Measurements from ENCODE around the gene OBP2A.

OBP2A gene

DNA sequence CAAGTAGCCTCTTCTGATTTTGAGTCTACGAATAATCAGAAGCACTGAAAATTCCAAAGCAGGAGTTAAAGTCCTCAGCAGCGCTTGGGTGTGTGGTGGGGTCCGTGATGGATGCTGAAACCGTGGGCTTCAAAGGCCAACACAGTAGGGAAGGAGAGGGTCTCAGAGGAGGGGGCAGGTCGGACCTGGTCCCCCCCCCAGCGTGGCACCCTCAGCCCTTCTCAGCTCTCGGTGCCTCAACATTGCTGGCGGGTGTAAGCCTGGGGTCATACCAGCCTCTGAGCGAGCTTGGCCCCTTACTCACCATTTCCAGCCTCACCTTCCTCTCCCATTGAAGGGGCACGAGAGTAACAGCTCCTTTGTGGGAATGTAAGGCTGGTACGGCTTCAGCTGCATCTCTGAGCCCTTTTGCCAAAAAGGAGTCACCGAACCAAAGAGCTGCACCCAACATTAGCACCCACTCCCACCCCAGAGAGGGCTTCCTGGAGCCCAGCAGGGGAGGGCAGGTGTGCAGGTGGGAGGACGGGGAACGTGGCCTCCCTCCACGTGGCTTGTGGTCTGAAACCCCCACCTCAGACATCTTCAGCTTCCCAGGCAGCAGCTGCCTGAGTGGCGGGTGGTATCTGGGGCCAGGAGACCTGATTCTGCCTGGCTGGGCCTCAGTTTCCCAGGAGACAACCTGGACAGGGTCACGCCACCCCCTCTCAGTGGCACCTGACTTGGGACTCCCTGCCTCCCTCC is 31.4 kb upstream of the OBP2A start:
- Histone ChIP-seq H3K9ac (ENCODE audit: low read depth, low read length) (no peak overlapping the region), H3K4me3 (ENCODE audit: low read depth, low read length) (no peak overlapping the region), H3K9me3 (ENCODE audit: control insufficient read depth, insufficient read depth, low read length) (no peaks in the 10 kb centered on the region), H3K4me1 (ENCODE audit: control insufficient read depth, insufficient read depth, low read length) (no peaks in the 10 kb centered on the region), H3K36me3 (ENCODE audit: control insufficient read depth, insufficient read depth, low read length) (no peaks in the 10 kb centered on the region), H3K27me3 (ENCODE audit: control insufficient read depth, insufficient read depth, low read length) (no peaks in the 10 kb centered on the region)

DNA sequence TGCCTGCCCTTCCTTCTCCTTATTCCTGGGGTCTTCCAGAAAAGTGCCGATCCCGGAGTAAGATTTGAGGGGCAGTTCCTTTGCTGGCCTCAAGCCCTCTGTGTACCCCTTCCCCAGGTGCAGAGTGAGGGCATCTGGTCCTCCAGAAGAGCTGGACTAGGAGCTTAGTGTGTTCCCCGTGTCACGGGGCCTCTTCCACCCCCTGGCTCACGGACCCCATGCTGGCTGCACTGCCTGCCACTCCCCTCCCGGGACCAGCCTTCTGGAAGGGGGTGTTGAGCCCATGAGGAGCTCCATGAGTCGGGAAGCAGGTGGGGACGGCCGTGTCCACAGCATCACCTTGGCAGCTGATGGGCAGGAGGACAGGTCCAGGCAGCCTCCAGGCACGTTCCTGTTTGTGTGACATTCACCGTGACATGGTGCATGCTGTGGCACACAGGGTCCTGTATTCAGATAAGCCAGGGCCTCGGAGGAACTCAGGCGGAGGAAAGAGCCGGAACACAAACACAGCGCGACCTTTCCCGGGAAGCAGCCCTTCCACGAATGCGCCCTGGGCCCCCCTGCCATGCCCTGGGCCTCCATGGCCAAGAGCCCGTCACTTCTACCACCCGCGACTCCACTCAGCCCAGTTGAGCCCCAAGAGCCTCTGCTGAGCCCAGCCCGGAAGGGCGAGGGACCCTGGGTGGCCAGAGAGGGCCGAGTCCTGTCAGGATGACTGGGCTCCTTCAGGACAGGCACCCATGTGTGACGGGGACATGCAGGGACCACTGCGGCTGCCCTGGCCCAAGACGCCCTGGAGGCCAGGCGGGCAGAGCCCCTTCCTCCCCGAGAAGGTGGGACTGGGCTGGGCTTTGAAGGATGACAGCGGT is 30.6 kb upstream of the OBP2A start:
- Histone ChIP-seq H3K4me1 (ENCODE audit: control insufficient read depth, insufficient read depth, low read length) (no peaks in the 10 kb centered on the region), H3K9me3 (ENCODE audit: control insufficient read depth, insufficient read depth, low read length) (no peaks in the 10 kb centered on the region), H3K4me3 (ENCODE audit: low read depth, low read length) (no peak overlapping the region), H3K36me3 (ENCODE audit: control insufficient read depth, insufficient read depth, low read length) (no peaks in the 10 kb centered on the region), H3K27me3 (ENCODE audit: control insufficient read depth, insufficient read depth, low read length) (no peaks in the 10 kb centered on the region), H3K9ac (ENCODE audit: low read depth, low read length) (no peak overlapping the region)

DNA sequence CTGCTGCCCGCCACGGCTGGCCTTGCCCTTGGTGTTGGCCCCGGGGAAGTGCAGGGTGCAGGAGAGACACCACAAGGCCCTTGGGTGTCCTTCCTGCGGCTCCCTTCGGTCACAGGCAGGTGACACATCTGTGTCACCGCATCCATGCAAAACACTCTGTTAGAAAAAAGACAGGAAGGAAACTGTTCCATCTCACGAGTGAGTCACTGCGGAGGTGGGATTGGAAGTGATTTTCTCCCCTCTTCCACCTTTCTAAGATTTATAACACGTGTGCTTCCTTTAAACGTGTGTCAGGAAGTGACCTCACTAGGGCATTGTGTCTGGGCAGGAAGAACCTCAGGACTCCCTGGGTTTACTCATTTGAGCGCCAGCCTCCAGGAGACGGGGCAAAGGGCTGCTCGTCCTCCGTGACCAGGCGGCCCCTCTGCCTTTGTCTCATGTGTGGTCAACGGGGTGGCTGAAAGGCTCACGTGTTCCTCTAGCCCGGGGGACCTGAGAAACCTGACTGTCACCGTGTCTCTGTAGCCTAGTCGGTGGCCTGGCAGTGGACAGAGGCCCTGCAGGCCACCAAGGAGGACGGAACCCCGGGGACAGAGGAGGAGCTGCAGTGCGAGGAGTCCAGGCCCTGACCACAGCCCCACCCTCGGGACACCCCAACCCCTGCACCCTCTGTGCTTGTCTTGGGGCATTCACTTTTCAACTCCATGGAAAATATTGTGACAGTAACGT is 29.6 kb upstream of the OBP2A start:
- Histone ChIP-seq H3K4me3 (ENCODE audit: low read depth, low read length) (no peak overlapping the region), H3K36me3 (ENCODE audit: control insufficient read depth, insufficient read depth, low read length) (no peaks in the 10 kb centered on the region)

DNA sequence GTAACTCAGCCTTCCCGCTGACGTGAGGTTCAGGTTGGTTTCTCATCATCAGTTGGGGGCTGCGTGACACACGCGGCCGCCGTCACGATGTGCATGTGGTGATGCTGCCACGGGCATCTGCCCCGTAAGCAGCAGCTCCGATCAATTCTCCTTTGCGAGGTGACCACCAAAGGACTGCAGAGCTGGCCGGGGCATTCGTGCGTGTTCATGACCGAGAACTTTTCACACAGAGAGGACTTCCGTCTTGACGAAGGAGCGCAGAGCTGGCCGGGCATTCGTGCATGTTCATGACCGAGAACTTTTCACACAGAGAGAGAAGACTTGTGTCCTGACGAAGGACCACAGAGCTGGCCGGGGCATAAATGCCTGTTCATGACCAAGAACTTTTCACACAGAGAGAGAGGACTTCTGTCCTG is 28.5 kb upstream of the OBP2A start:
- no peak overlapping the region for H3K4me3 ChIP-seq (ENCODE audit: low read depth, low read length)
- no peaks in the 10 kb centered on the region for H3K36me3 ChIP-seq (ENCODE audit: control insufficient read depth, insufficient read depth, low read length)
- no peaks in the 10 kb centered on the region for H3K9me3 ChIP-seq (ENCODE audit: control insufficient read depth, insufficient read depth, low read length)
- H3K4me1 ChIP-seq (ENCODE audit: control insufficient read depth, insufficient read depth, low read length), result no peaks in the 10 kb centered on the region
- no peak overlapping the region for H3K9ac ChIP-seq (ENCODE audit: low read depth, low read length)
- H3K27me3 ChIP-seq (ENCODE audit: control insufficient read depth, insufficient read depth, low read length), result no peaks in the 10 kb centered on the region

More for the DNA sequence above, 29.6 kb upstream of the OBP2A start:
- H3K9ac ChIP-seq (ENCODE audit: low read depth, low read length), result no peak overlapping the region
- no peaks in the 10 kb centered on the region for H3K4me1 ChIP-seq (ENCODE audit: control insufficient read depth, insufficient read depth, low read length)
- no peaks in the 10 kb centered on the region for H3K9me3 ChIP-seq (ENCODE audit: control insufficient read depth, insufficient read depth, low read length)
- no peaks in the 10 kb centered on the region for H3K27me3 ChIP-seq (ENCODE audit: control insufficient read depth, insufficient read depth, low read length)

DNA sequence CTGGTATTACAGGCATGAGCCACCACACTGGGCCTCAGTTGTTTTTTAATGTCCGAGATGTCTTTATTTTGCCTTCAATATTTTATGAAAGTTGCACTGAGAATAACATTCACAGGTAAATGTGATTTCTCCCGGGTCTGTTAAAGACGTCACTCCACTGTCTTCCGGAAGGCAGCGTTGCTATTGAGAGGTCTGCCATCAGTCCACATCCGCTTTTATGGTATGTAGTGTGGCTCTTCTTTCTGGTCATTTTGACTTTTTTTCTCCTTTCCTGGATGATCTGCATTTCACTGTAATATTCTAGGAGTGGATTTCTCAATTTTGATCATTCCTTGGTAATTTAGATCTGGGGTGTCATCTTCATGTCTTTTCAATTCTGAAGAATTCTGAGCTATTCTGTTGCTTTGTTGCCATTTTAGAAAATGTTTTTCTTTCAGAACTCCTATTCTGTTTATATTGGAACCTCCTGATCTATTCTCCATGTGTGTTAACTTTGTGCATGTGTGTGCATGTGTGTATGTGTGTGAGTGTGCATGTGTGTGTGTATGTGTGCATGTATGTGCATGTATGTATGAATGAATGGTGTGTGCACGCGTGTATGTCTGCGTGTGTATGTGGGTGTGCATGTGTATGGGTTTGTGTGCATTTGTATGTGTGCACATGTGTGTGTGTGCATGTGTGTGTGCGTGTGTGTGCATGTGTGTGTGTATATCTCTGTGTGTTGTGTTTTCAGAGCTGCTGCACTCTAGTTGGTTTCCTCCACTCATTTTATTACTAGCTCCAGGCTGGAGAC is 26.6 kb upstream of the OBP2A start:
- H3K4me1 ChIP-seq (ENCODE audit: control insufficient read depth, insufficient read depth, low read length), result no peaks in the 10 kb centered on the region
- H3K9me3 ChIP-seq (ENCODE audit: control insufficient read depth, insufficient read depth, low read length), result no peaks in the 10 kb centered on the region
- H3K36me3 ChIP-seq (ENCODE audit: control insufficient read depth, insufficient read depth, low read length), result no peaks in the 10 kb centered on the region
- no peak overlapping the region for H3K9ac ChIP-seq (ENCODE audit: low read depth, low read length)
- no peak overlapping the region for H3K4me3 ChIP-seq (ENCODE audit: low read depth, low read length)
- H3K27me3 ChIP-seq (ENCODE audit: control insufficient read depth, insufficient read depth, low read length), result no peaks in the 10 kb centered on the region

DNA sequence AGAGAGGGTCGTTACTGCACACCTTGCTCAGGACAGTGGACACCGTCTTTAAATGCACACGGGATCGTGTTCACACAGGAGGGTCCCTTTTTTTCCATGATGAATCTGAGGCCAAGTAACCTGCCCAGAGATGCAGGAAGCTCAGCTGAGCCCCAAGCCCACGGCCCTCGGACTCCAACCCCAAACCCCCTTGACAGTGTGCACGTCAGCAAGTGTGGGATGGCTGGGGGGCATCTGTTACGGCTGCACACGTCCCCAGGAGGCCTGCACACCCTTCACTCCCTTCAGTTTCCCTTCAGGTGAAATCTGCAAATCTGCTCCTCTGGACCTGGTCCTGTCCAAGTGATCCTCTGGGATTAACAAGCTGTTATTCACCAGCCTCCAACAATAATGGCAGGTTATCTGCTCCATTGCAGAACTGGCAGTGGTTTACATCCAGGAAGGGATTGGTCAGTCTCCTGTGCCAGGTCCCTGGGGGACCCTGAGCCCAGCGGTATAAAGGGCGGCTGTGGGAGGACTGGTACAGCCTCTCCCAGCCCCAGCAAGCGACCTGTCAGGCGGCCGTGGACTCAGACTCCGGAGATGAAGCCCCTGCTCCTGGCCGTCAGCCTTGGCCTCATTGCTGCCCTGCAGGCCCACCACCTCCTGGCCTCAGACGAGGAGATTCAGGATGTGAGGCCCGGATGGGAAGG is 24.9 kb upstream of the OBP2A start, which contains the start of gene LCN1:
Gene LCN1, plus strand, starts transcription at position 525 of the 692 bp plus-strand sequence. Its CDS starts 58 bp downstream, at position 583.
- no peaks in the 10 kb centered on the region for H3K9me3 ChIP-seq (ENCODE audit: control insufficient read depth, insufficient read depth, low read length)
- no peak within 1 kb of the TSS for H3K9ac ChIP-seq (ENCODE audit: low read depth, low read length)
- no peaks in the 10 kb centered on the region for H3K4me1 ChIP-seq (ENCODE audit: control insufficient read depth, insufficient read depth, low read length)
- no peaks in the 10 kb centered on the region for H3K36me3 ChIP-seq (ENCODE audit: control insufficient read depth, insufficient read depth, low read length)
- H3K27me3 ChIP-seq (ENCODE audit: control insufficient read depth, insufficient read depth, low read length), result no peaks in the 10 kb centered on the region
- no peak within 1 kb of the TSS for H3K4me3 ChIP-seq (ENCODE audit: low read depth, low read length)

DNA sequence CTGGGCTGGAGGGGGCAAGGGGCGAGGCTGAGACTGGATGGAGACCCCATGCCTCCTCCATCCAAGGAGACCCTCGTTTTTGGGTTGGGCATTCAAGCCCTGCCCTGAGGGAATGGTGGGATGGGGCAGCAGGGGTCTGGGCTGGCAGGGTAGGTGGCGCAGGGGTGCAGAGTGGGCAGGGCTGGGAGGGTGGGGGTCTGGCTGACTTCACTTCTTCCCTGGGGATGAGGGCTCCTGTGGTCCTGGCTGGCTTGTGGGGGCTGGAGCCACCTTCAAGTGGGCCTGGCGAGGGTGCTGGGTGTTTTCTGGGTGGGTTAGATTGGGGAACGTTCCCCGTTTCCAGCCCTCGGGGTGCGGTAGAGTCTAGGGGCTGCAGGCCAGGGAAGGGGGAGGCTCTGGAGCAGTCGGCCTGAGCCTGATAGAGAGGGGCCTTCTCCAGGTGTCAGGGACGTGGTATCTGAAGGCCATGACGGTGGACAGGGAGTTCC is 24.3 kb upstream of the OBP2A start:
- no peaks in the 10 kb centered on the region for H3K9me3 ChIP-seq (ENCODE audit: control insufficient read depth, insufficient read depth, low read length)
- H3K4me3 ChIP-seq (ENCODE audit: low read depth, low read length), result no peak overlapping the region
- no peak overlapping the region for H3K9ac ChIP-seq (ENCODE audit: low read depth, low read length)
- H3K36me3 ChIP-seq (ENCODE audit: control insufficient read depth, insufficient read depth, low read length), result no peaks in the 10 kb centered on the region
- H3K27me3 ChIP-seq (ENCODE audit: control insufficient read depth, insufficient read depth, low read length), result no peaks in the 10 kb centered on the region
- H3K4me1 ChIP-seq (ENCODE audit: control insufficient read depth, insufficient read depth, low read length), result no peaks in the 10 kb centered on the region

DNA sequence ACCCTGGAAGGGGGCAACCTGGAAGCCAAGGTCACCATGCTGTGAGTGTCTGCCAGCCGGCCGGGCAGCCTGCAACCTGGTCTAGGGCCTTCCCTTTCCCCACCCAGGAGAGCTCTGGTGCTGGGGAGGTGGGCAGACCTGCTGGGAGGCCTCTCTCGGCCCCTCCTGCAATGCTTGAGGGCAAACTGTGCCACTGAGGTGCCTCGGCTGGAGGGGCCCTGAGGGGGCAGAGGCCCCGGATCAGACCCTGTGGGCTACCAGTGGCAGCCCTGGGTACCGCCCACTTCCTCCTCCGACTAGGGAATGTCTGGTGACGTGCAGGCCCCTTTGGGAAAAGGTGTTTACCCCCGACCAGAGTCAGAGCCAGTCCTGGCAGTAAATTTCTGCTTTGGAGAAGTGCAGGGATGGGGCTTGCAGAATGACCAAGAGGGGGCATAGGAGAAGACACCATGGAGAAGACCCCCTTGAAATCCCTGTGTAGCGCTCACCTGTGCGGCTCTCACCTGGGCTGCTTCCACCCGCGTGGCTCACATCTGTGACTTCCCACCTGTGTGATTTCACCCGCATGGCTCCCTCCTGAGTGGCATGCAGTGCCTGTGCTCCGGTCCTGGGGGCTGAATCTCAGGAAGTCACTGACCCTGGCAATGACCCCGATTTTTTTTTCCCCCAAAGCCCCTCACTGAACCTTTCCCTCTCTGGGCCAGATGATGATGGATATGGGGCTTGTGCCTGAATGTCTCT is 23.6 kb upstream of the OBP2A start:
- Histone ChIP-seq H3K36me3 (ENCODE audit: control insufficient read depth, insufficient read depth, low read length) (no peaks in the 10 kb centered on the region), H3K4me3 (ENCODE audit: low read depth, low read length) (no peak overlapping the region), H3K4me1 (ENCODE audit: control insufficient read depth, insufficient read depth, low read length) (no peaks in the 10 kb centered on the region), H3K9ac (ENCODE audit: low read depth, low read length) (no peak overlapping the region), H3K27me3 (ENCODE audit: control insufficient read depth, insufficient read depth, low read length) (no peaks in the 10 kb centered on the region), H3K9me3 (ENCODE audit: control insufficient read depth, insufficient read depth, low read length) (no peaks in the 10 kb centered on the region)

DNA sequence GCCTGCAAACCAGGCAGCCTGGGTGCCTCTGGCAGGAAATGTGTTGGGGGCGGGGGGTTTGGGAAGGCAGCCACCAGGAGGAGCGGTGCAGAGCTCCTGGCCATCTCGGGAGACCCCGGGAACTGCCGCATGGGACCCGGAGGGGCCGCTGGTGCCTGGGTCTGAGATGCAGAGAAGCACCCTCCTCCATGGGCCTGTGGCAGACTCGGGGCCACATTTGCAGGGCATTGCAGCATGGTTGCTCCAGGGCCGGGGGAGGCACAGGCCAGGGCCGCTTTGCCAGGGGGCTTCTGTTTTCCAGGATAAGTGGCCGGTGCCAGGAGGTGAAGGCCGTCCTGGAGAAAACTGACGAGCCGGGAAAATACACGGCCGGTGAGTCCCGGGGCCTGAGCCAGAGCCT is 23.0 kb upstream of the OBP2A start:
- Histone ChIP-seq H3K9ac (ENCODE audit: low read depth, low read length) (no peak overlapping the region), H3K4me3 (ENCODE audit: low read depth, low read length) (no peak overlapping the region), H3K9me3 (ENCODE audit: control insufficient read depth, insufficient read depth, low read length) (no peaks in the 10 kb centered on the region), H3K4me1 (ENCODE audit: control insufficient read depth, insufficient read depth, low read length) (no peaks in the 10 kb centered on the region), H3K36me3 (ENCODE audit: control insufficient read depth, insufficient read depth, low read length) (no peaks in the 10 kb centered on the region), H3K27me3 (ENCODE audit: control insufficient read depth, insufficient read depth, low read length) (no peaks in the 10 kb centered on the region)

DNA sequence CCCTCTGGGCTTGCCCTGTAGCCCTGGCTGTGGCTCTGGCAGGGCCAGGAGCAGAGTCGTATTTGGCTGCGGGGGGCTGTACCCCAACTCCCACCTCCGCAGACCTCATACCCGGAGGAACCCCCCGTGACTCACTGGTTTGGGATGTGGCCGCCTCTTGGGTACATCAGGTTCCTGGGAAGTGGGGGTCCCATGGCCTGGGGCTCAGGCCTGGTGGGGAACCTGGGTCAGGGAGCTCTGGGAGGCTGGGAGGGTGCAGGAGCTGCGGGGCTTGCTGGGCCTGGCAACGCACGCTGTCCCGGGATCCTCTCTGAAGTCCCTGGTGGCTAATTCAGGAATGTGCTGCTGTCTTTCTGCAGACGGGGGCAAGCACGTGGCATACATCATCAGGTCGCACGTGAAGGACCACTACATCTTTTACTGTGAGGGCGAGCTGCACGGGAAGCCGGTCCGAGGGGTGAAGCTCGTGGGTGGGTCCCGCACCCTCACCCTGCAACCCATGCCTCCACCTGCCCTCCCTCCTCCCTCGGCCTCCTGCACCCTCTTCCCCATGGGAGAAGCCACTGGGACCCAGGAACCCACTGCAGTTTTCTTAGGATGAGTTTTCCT is 22.3 kb upstream of the OBP2A start:
- Histone ChIP-seq H3K4me1 (ENCODE audit: control insufficient read depth, insufficient read depth, low read length) (no peaks in the 10 kb centered on the region), H3K4me3 (ENCODE audit: low read depth, low read length) (no peak overlapping the region), H3K27me3 (ENCODE audit: control insufficient read depth, insufficient read depth, low read length) (no peaks in the 10 kb centered on the region), H3K36me3 (ENCODE audit: control insufficient read depth, insufficient read depth, low read length) (no peaks in the 10 kb centered on the region), H3K9me3 (ENCODE audit: control insufficient read depth, insufficient read depth, low read length) (no peaks in the 10 kb centered on the region), H3K9ac (ENCODE audit: low read depth, low read length) (no peak overlapping the region)

Measured in iPS-15b (cell line).